AG09309 (cell line): ENCODE results near the gene VAPA.

ENCODE experiments used
- DNase-seq: peaks from one replicate; pipeline ENCODE4 v3.0.0-alpha.2; 2010; ENCODE audit warnings: low read depth
- H3K4me3 ChIP-seq: 2 replicates; pipeline ENCODE4 v1.5.1; 2011; ENCODE audit warnings: mild to moderate bottlenecking, low read depth, low read length, moderate library complexity; ENCODE audit not compliant: control insufficient read depth
- CTCF ChIP-seq: IDR thresholded peaks from 2 replicates; pipeline ENCODE4 v1.5.1; 2011; ENCODE audit warnings: mild to moderate bottlenecking, low read depth, low read length, inconsistent platforms; ENCODE audit not compliant: insufficient read depth, control insufficient read depth; ENCODE audit errors: missing control alignments

The VAPA gene

GRCh38 chr18:9989481-9989880 lies 75.7 kb downstream of the VAPA start:
- no peak overlapping the region for H3K4me3 ChIP-seq
- TF ChIP-seq CTCF = no peak
- DNase-seq = no peak

GRCh38 chr18:9991011-9992000 lies 77.5 kb downstream of the VAPA start:
- DNase-seq = no peak
- TF ChIP-seq CTCF = no peak
- no peak overlapping the region for H3K4me3 ChIP-seq

GRCh38 chr18:9992300-9992972 lies 78.6 kb downstream of the VAPA start:
- TF ChIP-seq CTCF = no peak
- no peak overlapping the region for H3K4me3 ChIP-seq
- DNase-seq = no peak

- DNase-seq = no peak
- TF ChIP-seq CTCF = no peak
- H3K4me3 ChIP-seq = no peak overlapping the region
These were observed 79.2 kb downstream of the VAPA start for GRCh38 chr18:9992973-9993520.

- no peak for TF ChIP-seq CTCF
- no peak overlapping the region for H3K4me3 ChIP-seq
- DNase-seq = no peak
These were observed 79.8 kb downstream of the VAPA start for GRCh38 chr18:9993521-9994025.

- no peak overlapping the region for H3K4me3 ChIP-seq
- TF ChIP-seq CTCF = no peak
- DNase-seq = no peak
These were observed 80.3 kb downstream of the VAPA start for GRCh38 chr18:9994026-9994570.
